Caco-2 (cell line): ENCODE data around the gene F12. TPM values are rescaled to one million over a fixed set of nuclear protein-coding genes. Genes with fewer than 3 reads are reported as not detected.

Experiments
- BruUV-seq: library from RNA; stranded (reverse); fragments of 400-500 nt; replicated peaks from 2 replicates; lab custom pipeline; 2021; lab: Mats Ljungman, UMichigan
- CTCF ChIA-PET: fragments of 300-600 bp; sonication (Branson Sonifier 250); formaldehyde crosslinking; loops from one replicate; lab custom pipeline; 2022; ENCODE audit warnings: antibody characterized with exemption; lab: Charles Lee
- POLR2A ChIA-PET: fragments of 300-600 bp; sonication (Branson Sonifier 250); formaldehyde crosslinking; loops from one replicate; lab custom pipeline; 2022; ENCODE audit warnings: antibody characterized with exemption; lab: Charles Lee
- DNase-seq, 2 experiments: peaks; one replicate each; pipeline versions ENCODE4 v3.0.0 to v3.0.0-alpha.2; 2020 to 2022
- H3K27me3 ChIP-seq: replicated peaks from 2 replicates; pipeline ENCODE4 v1.6.0; 2011; ENCODE audit warnings: low read length; ENCODE audit not compliant: control insufficient read depth, insufficient read depth
- H3K36me3 ChIP-seq: 2 replicates; pipeline ENCODE4 v1.5.1; 2011; ENCODE audit warnings: low read length; ENCODE audit not compliant: control insufficient read depth, insufficient read depth
- H3K4me1 ChIP-seq: fragments of 250-450 bp; sonication (Bioruptor Pico); 2 replicates; pipeline ENCODE4 v1.5.1; 2020; ENCODE audit warnings: mild to moderate bottlenecking
- H3K4me3 ChIP-seq: 2 replicates; pipeline ENCODE4 v1.5.1; 2011; ENCODE audit warnings: low read depth, mild to moderate bottlenecking, control low read depth, low read length
- H3K9me3 ChIP-seq: fragments of 250-450 bp; sonication (Bioruptor Pico); 2 replicates; pipeline ENCODE4 v1.5.1; 2020; ENCODE audit warnings: mild to moderate bottlenecking, moderate library complexity
- H3K27ac Mint-ChIP-seq: one replicate; pipeline ENCODE4 v1.8.0; 2022; ENCODE audit warnings: mixed read lengths; ENCODE audit not compliant: unreplicated experiment
- H3K27me3 Mint-ChIP-seq: one replicate; pipeline ENCODE4 v1.8.0; 2022; ENCODE audit warnings: mixed read lengths; ENCODE audit not compliant: insufficient read depth, unreplicated experiment
- H3K36me3 Mint-ChIP-seq: one replicate; pipeline ENCODE4 v1.8.0; 2022; ENCODE audit warnings: mild to moderate bottlenecking, mixed read lengths; ENCODE audit not compliant: insufficient read depth, unreplicated experiment
- H3K4me1 Mint-ChIP-seq: one replicate; pipeline ENCODE4 v1.8.0; 2022; ENCODE audit warnings: low read depth, mixed read lengths; ENCODE audit not compliant: unreplicated experiment
- H3K4me3 Mint-ChIP-seq: one replicate; pipeline ENCODE4 v1.8.0; 2022; ENCODE audit warnings: mild to moderate bottlenecking, moderate library complexity, mixed read lengths; ENCODE audit not compliant: unreplicated experiment
- H3K9me3 Mint-ChIP-seq: one replicate; pipeline ENCODE4 v1.8.0; 2022; ENCODE audit warnings: mixed read lengths; ENCODE audit not compliant: unreplicated experiment
- intact Hi-C: fragments of 100-400 bp; cut with micrococcal nuclease; formaldehyde crosslinking; loops from one replicate; pipeline ENCODE4 v1.10.0; 2022; ENCODE audit not compliant: unreplicated experiment
- total RNA-seq: library from RNA; stranded (reverse); gene quantifications from 2 replicates; pipeline ENCODE4 v1.2.3, GENCODE V29; 2022
- TF ChIP-seq, protein P1 (sequence below), 2 experiments: fragments of 200-600 bp in 1 of 2; IDR thresholded peaks; 1 replicate in 1 of 2; 2 replicates in 1 of 2; pipeline versions ENCODE4 v1.5.1 to v1.8.0; 2011 to 2022; ENCODE audit warnings: antibody characterized with exemption in 1 of 2, control low read depth in 1 of 2, inconsistent platforms in 1 of 2, low read depth in 1 of 2, low read length in 1 of 2, mild to moderate bottlenecking in 1 of 2, moderate library complexity in 1 of 2; ENCODE audit not compliant: insufficient read depth in 1 of 2, severe bottlenecking in 1 of 2, unreplicated experiment in 1 of 2

The F12 gene
- total RNA-seq, 1 experiment from 2014 or later = 13.3 TPM

- BruUV-seq = TSS peak; percentile 25
- Histone ChIP-seq H3K9me3 (no peaks in the 10 kb centered on the region), H3K4me1 (peaks cover 6% of the 10 kb centered on the region; the same call in 1 of the 2 replicates), H3K4me3 (no peak overlapping the region), H3K27me3 (no peaks in the 10 kb centered on the region), H3K36me3 (no peaks in the 10 kb centered on the region; the same call in 1 of the 2 replicates)
- H3K27me3 Mint-ChIP-seq = peaks cover 6% of the 10 kb centered on the region
- TF ChIP-seq, protein P1, sequence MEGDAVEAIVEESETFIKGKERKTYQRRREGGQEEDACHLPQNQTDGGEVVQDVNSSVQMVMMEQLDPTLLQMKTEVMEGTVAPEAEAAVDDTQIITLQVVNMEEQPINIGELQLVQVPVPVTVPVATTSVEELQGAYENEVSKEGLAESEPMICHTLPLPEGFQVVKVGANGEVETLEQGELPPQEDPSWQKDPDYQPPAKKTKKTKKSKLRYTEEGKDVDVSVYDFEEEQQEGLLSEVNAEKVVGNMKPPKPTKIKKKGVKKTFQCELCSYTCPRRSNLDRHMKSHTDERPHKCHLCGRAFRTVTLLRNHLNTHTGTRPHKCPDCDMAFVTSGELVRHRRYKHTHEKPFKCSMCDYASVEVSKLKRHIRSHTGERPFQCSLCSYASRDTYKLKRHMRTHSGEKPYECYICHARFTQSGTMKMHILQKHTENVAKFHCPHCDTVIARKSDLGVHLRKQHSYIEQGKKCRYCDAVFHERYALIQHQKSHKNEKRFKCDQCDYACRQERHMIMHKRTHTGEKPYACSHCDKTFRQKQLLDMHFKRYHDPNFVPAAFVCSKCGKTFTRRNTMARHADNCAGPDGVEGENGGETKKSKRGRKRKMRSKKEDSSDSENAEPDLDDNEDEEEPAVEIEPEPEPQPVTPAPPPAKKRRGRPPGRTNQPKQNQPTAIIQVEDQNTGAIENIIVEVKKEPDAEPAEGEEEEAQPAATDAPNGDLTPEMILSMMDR (IDR thresholded peaks at IDR 0.05; ENCODE audit: insufficient read depth in 1 of 2, low read depth in 1 of 2, low read length in 1 of 2, severe bottlenecking in 1 of 2, unreplicated experiment in 1 of 2) = no peak
- ChIA-PET POLR2A (interaction anchor here (1.3 to 5.0 kb wide), 2 partner anchors 19 to 66 kb away, joined by 4 to 43 read pairs; partner anchors contain the start of gene GRK6), CTCF (interaction anchor here (0.5 to 6.4 kb wide), 8 partner anchors 10 to 1124 kb away, joined by 3 to 78 read pairs (median 4); no protein-coding TSS in a partner anchor)
- no peaks in the 10 kb centered on the region for H3K9me3 Mint-ChIP-seq
- peaks cover 8% of the 10 kb centered on the region for H3K4me1 Mint-ChIP-seq
- peak overlapping the region; percentile 56 for H3K27ac Mint-ChIP-seq
- intact Hi-C loops = no loop called here
- H3K36me3 Mint-ChIP-seq = peaks cover 60% of the 10 kb centered on the region
- DNase-seq = no peak
- peak overlapping the region; percentile 70 for H3K4me3 Mint-ChIP-seq
Measured at GRCh38 chr5:177445052-177445916, 35.9 kb upstream of the F12 start.

- POLR2A ChIA-PET = interaction anchor here (1.2 to 5.0 kb wide), 3 partner anchors 18 to 65 kb away, joined by 3 to 43 read pairs (median 4); partner anchors contain the start of gene GRK6
- intact Hi-C loops = no loop called here
- peaks cover 6% of the 10 kb centered on the region for H3K27me3 Mint-ChIP-seq
- H3K9me3 Mint-ChIP-seq = no peaks in the 10 kb centered on the region
- peaks cover 8% of the 10 kb centered on the region for H3K4me1 Mint-ChIP-seq
- no peak overlapping the region for H3K4me3 ChIP-seq
- no peaks in the 10 kb centered on the region; the same call in 1 of the 2 replicates for H3K36me3 ChIP-seq
- CTCF ChIA-PET = interaction anchor here (0.5 to 6.4 kb wide), 8 partner anchors 11 to 1123 kb away, joined by 3 to 78 read pairs (median 4); partner anchors contain the start of gene GRK6
- peak overlapping the region; percentile 70 for H3K4me3 Mint-ChIP-seq
- TF ChIP-seq, protein P1 (IDR thresholded peaks at IDR 0.05; ENCODE audit: insufficient read depth in 1 of 2, low read depth in 1 of 2, low read length in 1 of 2, severe bottlenecking in 1 of 2, unreplicated experiment in 1 of 2) = no peak
- peak overlapping the region; percentile 56 for H3K27ac Mint-ChIP-seq
- H3K27me3 ChIP-seq = no peaks in the 10 kb centered on the region
- BruUV-seq = no TSS peak
- H3K9me3 ChIP-seq = no peaks in the 10 kb centered on the region
- H3K4me1 ChIP-seq = peaks cover 6% of the 10 kb centered on the region; the same call in 1 of the 2 replicates
- peak in 1 of 2 experiments; percentile 35 for DNase-seq
- peaks cover 63% of the 10 kb centered on the region for H3K36me3 Mint-ChIP-seq
Measured at GRCh38 chr5:177444106-177445051, 35.0 kb upstream of the F12 start.
